GM12878 (cell line): ENCODE results near the gene ELAVL3.
"Not testable (repeated sequence)": the region's sequence is repeated elsewhere in the genome, so short reads cannot be mapped to it uniquely, and the experiment has no call there.

Experiments used
- POLR2A ChIP-seq: IDR thresholded peaks from 2 replicates; pipeline ENCODE4 v1.6.1; 2011; ENCODE audit warnings: low read depth, mild to moderate bottlenecking, low read length
- SIN3A ChIP-seq: IDR thresholded peaks from 2 replicates; pipeline ENCODE4 v1.6.1; 2012; ENCODE audit warnings: low read depth, low read length, improper control_type of control experiment

DNA sequence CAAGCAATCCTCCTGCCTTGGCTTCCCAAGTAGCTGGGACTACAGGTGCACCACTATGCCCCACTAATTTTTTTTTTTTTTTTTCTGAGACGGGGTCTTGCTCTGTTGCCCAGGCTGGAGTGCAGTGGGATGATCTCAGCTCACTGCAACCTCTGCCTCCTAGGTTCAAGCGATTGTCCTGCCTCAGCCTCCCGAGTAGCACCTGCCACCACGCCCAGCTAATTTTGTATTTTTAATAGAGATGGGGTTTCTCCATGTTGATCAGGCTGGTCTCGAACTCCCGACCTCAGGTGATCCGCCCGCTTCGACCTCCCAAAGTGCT, 25.7 kb downstream of the ELAVL3 start:
- TF ChIP-seq SIN3A, POLR2A: not testable (repeated sequence)
